Panc1 (cell line): Measurements from ENCODE around the gene RAPGEF1. TPM values are rescaled to one million over a fixed set of nuclear protein-coding genes. Genes with fewer than 3 reads are reported as not detected.

ENCODE experiments used
- ATAC-seq: fragments of 200-7000 bp; cut with Tn5 transposase; 2 replicates; pipeline ENCODE4 v1.9.1; 2020; ENCODE audit warnings: mild to moderate bottlenecking, moderate library complexity
- BruUV-seq: library from RNA; stranded (reverse); fragments of 400-500 nt; replicated peaks from 2 replicates; lab custom pipeline; 2021; lab: Mats Ljungman, UMichigan
- CTCF ChIA-PET: fragments of 300-600 bp; sonication (Branson Sonifier 250); formaldehyde crosslinking; loops from one replicate; lab custom pipeline; 2022; ENCODE audit warnings: antibody characterized with exemption; lab: Charles Lee
- POLR2A ChIA-PET: fragments of 300-600 bp; sonication (Branson Sonifier 250); formaldehyde crosslinking; loops from one replicate; lab custom pipeline; 2022; ENCODE audit warnings: antibody characterized with exemption; lab: Charles Lee
- DNase-seq: peaks from one replicate; pipeline ENCODE4 v3.0.0-alpha.2; 2010; ENCODE audit warnings: low read depth, low spot score
- H3K27ac ChIP-seq: 2 replicates; pipeline ENCODE4 v1.5.1; 2011; ENCODE audit warnings: mild to moderate bottlenecking, low read length, inconsistent platforms
- H3K27me3 ChIP-seq: fragments of 200-500 bp; sonication (Bioruptor generic); 2 replicates; pipeline ENCODE4 v1.6.0; 2014; ENCODE audit warnings: low read length, inconsistent platforms; ENCODE audit not compliant: control insufficient read depth, insufficient read depth
- H3K36me3 ChIP-seq: fragments of 200-500 bp; sonication (Bioruptor generic); 2 replicates; pipeline ENCODE4 v1.5.1; 2014; ENCODE audit warnings: inconsistent platforms, mild to moderate bottlenecking, low read length, moderate library complexity; ENCODE audit not compliant: control insufficient read depth, insufficient read depth
- H3K4me1 ChIP-seq: 2 replicates; pipeline ENCODE4 v1.5.1; 2011; ENCODE audit warnings: inconsistent platforms, mild to moderate bottlenecking, low read length, moderate library complexity; ENCODE audit not compliant: control insufficient read depth, insufficient read depth
- H3K4me3 ChIP-seq, 2 experiments: 2 replicates each; pipeline ENCODE4 v1.5.1; 2011 to 2012; ENCODE audit warnings: low read depth in 2 of 2, low read length in 2 of 2, mild to moderate bottlenecking in 2 of 2, inconsistent platforms in 1 of 2, moderate library complexity in 1 of 2
- H3K9me3 ChIP-seq: fragments of 200-500 bp; sonication (Bioruptor generic); 2 replicates; pipeline ENCODE4 v1.5.1; 2014; ENCODE audit warnings: low read depth, mild to moderate bottlenecking, inconsistent platforms, low read length, moderate library complexity; ENCODE audit not compliant: control insufficient read depth, insufficient read depth
- CTCF ChIP-seq: fragments of 450-650 bp; IDR thresholded peaks from 2 replicates; pipeline ENCODE4 v1.5.1; 2017; ENCODE audit warnings: mild to moderate bottlenecking
- POLR2AphosphoS5 ChIP-seq: IDR thresholded peaks from 2 replicates; pipeline ENCODE4 v1.6.1; 2012; ENCODE audit warnings: mild to moderate bottlenecking, low read depth, low read length, moderate library complexity
- REST ChIP-seq, 2 experiments: IDR thresholded peaks; 2 replicates each; pipeline ENCODE4 v1.6.1; 2011 to 2012; ENCODE audit warnings: low read depth in 2 of 2, control low read depth in 1 of 2, low read length in 1 of 2, mild to moderate bottlenecking in 1 of 2, moderate library complexity in 1 of 2; ENCODE audit not compliant: insufficient read depth in 1 of 2
- SIN3A ChIP-seq: IDR thresholded peaks from 2 replicates; pipeline ENCODE4 v1.6.1; 2012; ENCODE audit warnings: low read depth, mild to moderate bottlenecking, low read length, moderate library complexity, borderline replicate concordance; ENCODE audit not compliant: insufficient read depth
- TCF7L2 ChIP-seq: IDR thresholded peaks from 2 replicates; pipeline ENCODE4 v1.6.1; 2011; ENCODE audit warnings: mild to moderate bottlenecking, low read depth, low read length, inconsistent platforms
- in situ Hi-C: cut with HindIII; loops from 2 replicates; pipeline ENCODE4 v1.10.0; 2016; ENCODE audit warnings: low sequenced_read_pairs, low pct_unique_long_range_greater_than_20kb
- intact Hi-C: fragments of 100-400 bp; cut with micrococcal nuclease; formaldehyde crosslinking; loops from one replicate; pipeline ENCODE4 v1.10.0; 2022; ENCODE audit not compliant: unreplicated experiment
- total RNA-seq: library from RNA; stranded (reverse); gene quantifications from one replicate; pipeline ENCODE4 v1.2.1, GENCODE V29; 2021; ENCODE audit not compliant: unreplicated experiment

The RAPGEF1 gene
- total RNA-seq, 1 experiment from 2014 or later, result 86.8 TPM

- in situ Hi-C loops, result no loop called here
- DNase-seq, result no peak
- Histone ChIP-seq H3K9me3 (no peaks in the 10 kb centered on the region), H3K4me3 (0 out of 4 replicates have a peak overlapping the region, but pooled peaks of 1 of the 2 experiments have one; percentile 30), H3K36me3 (no peaks in the 10 kb centered on the region), H3K27ac (peak overlapping the region; percentile 95), H3K27me3 (no peaks in the 10 kb centered on the region), H3K4me1 (peaks cover 54% of the 10 kb centered on the region)
- intact Hi-C loops, result loop anchor here (10.0 kb wide), 1 partner anchor 55 kb away; no protein-coding TSS in a partner anchor
- ATAC-seq, result no peak
- ChIA-PET POLR2A (no interaction called here), CTCF (interaction anchor here (0.6 kb wide), 1 partner anchor 181 kb away, joined by 7 read pairs; no protein-coding TSS in a partner anchor)
- no TSS peak for BruUV-seq
- TF ChIP-seq CTCF (no peak), POLR2AphosphoS5 (no peak), SIN3A (no peak), REST (IDR thresholded peaks at IDR 0.05; ENCODE audit: insufficient read depth in 1 of 2, low read depth in 2 of 2, low read length in 1 of 2) (no peak), TCF7L2 (no peak)
Measured at GRCh38 chr9:131679261-131680020, 60.4 kb downstream of the RAPGEF1 start.

GRCh38 chr9:131678499-131679111 lies 61.3 kb downstream of the RAPGEF1 start:
- peak overlapping the region; percentile 95 for H3K27ac ChIP-seq
- DNase-seq, result peak; percentile 83
- no peaks in the 10 kb centered on the region for H3K27me3 ChIP-seq
- peak; percentile 98 for ATAC-seq
- TF ChIP-seq TCF7L2 (no peak; the same call in 1 of the 2 replicates), CTCF (no peak), POLR2AphosphoS5 (peak; percentile 75), REST (IDR thresholded peaks at IDR 0.05; ENCODE audit: insufficient read depth in 1 of 2, low read depth in 2 of 2, low read length in 1 of 2) (no peak)
- intact Hi-C loops (loop anchor here (10.0 kb wide), 1 partner anchor 56 kb away; no protein-coding TSS in a partner anchor), in situ Hi-C loops (no loop called here)
- H3K4me1 ChIP-seq, result peaks cover 55% of the 10 kb centered on the region
- ChIA-PET CTCF (interaction anchor here (0.6 to 1.0 kb wide), 2 partner anchors 43 to 180 kb away, joined by 4 to 7 read pairs; no protein-coding TSS in a partner anchor), POLR2A (interaction anchor here (0.8 kb wide), 1 partner anchor 54 kb away, joined by 5 read pairs; no protein-coding TSS in a partner anchor)
- no peaks in the 10 kb centered on the region for H3K36me3 ChIP-seq
- no peaks in the 10 kb centered on the region for H3K9me3 ChIP-seq
- peak overlapping the region in 1 of 2 experiments; percentile 30; a peak in 2 of 4 replicates for H3K4me3 ChIP-seq
- no TSS peak for BruUV-seq
